ENCODE results near the gene TMEM198.

TMEM198 gene

DNA sequence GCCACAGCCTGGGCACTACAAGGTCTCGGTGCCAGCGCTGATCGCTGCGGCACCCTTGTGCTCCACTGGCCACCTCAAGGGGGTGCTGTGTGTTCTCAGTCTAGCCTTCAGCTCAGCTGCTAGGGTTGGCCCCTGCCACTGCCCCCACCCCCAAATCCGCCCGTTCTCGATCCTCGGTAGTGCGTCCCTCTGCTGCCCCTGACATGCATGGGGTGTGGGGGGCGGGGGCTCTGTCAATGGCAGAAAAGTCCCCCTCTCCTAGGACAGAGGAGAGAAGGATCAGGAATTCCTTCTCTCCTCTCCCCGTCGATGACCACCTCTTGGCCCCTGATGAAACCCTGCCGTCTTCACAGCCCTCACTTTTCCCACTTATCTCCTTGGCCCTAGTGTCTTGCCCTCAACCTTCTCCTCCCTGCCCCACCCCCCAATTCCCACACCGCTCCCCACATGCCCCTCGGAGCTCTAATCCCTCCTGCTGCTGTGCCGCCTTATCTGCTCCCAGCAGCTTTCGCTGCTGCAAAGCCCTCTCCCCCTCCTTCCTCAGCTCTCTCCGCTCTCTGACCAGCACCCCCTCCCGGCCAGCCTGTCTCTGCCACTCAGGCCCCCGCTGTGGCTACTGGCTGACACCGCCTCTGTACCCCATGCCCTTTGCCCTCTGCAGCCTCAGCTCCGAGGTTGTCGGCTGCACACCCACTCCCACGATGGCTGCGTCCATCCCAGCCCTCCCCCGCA lies 33.9 kb upstream of the TMEM198 start:
- peak; percentile 23 to 43 for DNase-seq

- DNase-seq = no peak
Measured at GRCh38 chr2:219510512-219511135, 33.2 kb upstream of the TMEM198 start.

DNA sequence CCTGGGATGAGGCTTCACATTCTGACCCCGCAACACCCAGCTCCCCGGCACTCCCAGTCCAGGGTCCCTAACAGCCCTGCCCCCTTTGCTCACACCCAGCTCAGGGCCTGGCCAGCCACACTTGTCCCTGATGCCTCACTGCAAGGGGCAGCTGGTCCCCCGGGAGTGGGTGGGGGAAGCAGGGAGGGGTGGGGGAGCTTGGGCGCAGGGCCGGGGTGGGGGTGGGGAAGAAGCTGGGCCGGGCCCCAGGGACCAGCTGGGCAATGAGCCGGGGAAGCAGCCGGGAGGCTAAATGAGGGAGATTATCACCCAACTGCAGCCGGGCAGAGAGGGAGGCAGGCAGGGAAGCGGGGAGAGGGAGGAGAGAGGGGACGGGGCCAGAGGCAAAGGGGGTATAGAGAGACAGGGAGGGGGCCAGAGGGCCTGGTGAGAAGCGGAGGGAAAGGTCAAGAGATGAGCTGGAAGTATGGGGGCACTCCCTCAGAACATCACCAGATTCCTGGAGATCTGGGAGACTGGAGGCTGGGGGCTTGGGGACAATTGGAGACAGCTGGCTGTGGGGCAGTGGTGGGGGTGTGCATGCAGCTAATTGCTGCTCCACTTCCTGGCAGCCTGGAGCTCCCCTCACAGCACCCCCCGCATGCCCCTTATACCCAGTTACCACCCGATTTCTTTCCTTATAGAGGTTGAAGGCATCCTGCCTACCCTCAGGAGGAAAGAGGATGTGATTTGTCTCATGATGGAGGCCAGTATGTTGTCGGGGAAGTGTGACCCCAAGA lies 32.1 kb upstream of the TMEM198 start:
- DNase-seq = no peak

DNA sequence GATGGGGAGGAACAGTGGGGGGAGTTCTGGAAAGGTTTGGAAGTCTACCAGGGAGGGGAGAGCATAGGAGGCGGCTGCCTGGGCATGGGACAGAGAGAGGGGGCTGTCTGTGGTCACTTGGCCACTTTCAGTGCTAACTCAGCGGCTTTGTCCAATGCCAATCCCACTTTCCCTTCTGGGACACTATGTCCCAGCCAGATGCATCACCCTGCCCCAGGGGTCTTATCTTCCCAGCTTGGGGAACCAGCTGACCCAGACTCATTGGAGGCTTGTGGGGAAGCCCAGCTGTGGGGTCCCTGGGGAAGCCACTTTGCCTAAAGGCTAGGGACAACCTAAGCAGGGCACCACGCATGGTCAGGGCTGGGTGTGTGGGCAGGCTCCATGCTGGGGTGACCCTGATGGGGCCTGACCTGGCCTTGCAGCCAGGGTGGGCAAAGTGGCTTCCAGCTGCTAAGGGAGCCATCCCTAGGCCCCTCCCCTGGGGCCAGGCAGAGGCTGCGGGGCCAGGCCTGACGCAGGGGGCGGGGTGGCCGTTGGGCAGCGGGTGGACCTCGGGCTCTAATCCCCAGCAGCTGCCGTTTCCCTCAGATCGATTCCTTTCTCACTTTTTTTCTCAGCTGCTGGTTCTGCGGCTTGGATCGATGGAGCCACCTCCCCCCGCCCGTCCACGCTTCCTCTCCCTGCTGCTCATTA lies 31.2 kb upstream of the TMEM198 start:
- DNase-seq = no peak

GRCh38 chr2:219513787-219514186 lies 30.0 kb upstream of the TMEM198 start:
- no peak for DNase-seq

- DNase-seq = no peak
Measured at GRCh38 chr2:219514196-219514761, 29.5 kb upstream of the TMEM198 start, which contains the start of gene ASIC4. ASIC4 (plus strand) TSS chr2:219514482; CDS start chr2:219514725, 243 bp downstream.

DNA sequence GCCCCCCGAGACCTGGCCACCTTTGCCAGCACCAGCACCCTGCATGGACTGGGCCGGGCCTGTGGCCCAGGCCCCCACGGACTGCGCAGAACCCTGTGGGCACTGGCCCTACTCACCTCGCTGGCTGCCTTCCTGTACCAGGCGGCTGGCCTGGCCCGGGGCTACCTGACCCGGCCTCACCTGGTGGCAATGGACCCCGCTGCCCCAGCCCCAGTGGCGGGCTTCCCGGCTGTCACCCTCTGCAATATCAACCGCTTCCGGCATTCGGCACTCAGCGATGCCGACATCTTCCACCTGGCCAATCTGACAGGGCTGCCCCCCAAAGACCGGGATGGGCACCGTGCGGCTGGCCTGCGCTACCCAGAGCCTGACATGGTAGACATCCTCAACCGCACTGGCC lies 29.0 kb upstream of the TMEM198 start:
- no peak for DNase-seq

DNA sequence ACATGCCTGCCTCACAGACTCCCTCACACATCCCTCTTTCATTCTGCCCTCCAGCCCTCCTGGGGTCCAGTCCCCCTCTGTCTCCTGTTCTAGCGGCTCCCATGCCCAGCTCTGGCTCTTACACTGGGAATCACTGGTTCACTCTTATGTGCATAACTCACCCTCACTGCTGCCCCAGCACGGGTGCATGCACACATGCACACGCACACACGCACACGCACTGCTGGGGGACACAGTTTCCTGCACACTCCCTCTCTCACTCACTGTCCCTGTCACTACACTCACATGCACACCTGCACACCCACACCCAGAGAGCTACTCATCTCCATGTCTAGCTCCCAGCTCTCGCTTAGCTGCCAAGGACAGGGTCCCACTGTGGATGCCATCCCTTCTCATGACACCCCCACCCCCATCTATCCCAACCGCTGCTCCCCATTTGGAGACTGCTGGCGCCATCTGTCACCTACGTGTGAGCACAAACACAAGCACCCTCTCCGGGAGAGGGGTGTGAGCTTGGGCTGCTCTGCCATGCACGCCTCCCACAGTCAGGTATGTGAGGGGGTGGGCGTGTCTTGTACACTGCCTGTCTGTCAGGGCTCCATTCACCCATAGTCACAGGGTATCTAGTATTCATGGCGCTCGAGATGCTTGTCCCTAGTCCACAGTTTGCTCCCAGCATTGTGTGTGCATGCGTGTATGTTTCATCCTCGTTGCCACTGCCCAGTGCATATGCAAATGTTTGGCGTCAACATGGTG lies 27.8 kb upstream of the TMEM198 start:
- DNase-seq = no peak

GRCh38 chr2:219516888-219517287 lies 26.9 kb upstream of the TMEM198 start:
- no peak for DNase-seq

- no peak for DNase-seq
Measured at GRCh38 chr2:219517954-219518778, 25.7 kb upstream of the TMEM198 start.

DNA sequence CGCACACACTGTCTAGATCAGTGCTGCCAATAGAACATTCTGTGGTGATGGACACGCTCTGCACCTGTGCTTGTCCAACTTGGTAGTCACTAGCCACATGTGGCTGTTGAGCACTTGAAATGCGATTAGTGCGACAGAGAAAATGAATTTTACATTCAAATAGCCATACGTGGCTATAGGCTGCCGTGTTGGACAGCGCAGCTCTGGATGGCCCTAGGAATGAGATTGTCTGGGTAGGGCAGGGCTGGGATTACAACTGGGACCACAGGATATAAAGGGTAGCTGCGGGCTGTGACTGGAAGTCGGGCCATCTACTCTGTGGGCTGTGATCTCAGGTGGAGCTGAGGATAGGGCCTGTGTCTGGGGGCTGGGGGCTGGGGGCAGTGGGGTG lies 24.3 kb upstream of the TMEM198 start:
- DNase-seq = no peak

DNA sequence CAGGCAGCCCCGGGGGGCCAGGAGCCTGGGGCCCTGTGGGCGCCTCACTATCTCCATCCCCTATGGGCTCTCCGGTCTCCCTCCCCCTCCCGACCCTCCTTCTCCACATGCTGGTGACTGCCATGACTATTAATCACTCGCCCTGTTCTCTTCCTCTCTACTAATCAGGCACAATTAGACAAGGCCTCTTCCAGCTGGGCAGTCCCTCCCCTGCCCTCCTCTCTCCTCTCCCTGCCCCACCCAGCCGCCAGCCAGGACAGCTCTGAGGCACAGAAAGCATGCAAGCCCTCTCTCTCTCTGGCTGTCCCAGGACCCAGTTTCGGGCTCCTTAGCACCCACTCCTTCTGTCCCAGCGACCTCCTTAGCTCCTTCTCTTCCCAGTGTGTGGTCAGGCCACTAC lies 23.7 kb upstream of the TMEM198 start:
- DNase-seq = no peak

DNA sequence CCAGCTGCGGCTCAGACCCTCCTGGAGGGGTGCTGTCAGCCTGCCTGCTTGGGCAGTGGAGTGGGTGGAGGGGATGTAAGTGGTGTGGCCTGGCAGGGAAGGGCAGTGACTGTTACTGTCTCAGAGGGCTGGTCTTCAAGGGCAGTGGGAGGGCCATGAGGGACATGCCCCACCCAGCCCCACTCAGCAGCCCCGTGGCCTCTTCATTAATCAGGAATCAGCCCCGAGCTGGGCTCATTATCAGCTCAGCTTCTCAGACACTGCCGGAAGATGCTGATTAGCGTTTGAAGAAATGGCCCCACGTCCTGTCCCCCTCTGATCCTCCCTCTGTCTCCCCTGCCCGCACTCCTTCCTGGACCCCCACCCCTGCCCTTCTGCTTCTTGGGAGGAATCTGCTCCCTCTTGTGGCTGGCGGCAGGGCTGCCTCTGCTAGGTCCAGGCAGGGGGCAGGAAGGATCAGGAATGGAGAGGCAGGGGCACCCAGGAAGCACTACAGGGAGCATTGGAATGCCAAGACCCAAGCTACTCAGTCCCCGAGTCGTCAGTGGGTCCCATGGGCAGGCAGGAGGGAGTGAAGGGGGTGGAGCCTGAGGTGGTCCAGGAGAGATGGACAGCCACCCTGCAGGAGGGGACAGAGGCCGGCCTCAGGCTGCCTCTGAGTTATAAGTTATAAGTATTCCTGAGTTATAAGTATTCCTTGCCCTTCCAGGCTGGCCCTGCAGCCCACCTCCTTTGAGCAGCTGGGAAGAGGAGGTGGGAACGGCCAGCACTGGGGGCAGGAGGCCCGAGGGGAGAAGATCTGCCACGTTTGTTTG lies 22.6 kb upstream of the TMEM198 start:
- peak in 1 of 2 donors; percentile 20 for DNase-seq

DNA sequence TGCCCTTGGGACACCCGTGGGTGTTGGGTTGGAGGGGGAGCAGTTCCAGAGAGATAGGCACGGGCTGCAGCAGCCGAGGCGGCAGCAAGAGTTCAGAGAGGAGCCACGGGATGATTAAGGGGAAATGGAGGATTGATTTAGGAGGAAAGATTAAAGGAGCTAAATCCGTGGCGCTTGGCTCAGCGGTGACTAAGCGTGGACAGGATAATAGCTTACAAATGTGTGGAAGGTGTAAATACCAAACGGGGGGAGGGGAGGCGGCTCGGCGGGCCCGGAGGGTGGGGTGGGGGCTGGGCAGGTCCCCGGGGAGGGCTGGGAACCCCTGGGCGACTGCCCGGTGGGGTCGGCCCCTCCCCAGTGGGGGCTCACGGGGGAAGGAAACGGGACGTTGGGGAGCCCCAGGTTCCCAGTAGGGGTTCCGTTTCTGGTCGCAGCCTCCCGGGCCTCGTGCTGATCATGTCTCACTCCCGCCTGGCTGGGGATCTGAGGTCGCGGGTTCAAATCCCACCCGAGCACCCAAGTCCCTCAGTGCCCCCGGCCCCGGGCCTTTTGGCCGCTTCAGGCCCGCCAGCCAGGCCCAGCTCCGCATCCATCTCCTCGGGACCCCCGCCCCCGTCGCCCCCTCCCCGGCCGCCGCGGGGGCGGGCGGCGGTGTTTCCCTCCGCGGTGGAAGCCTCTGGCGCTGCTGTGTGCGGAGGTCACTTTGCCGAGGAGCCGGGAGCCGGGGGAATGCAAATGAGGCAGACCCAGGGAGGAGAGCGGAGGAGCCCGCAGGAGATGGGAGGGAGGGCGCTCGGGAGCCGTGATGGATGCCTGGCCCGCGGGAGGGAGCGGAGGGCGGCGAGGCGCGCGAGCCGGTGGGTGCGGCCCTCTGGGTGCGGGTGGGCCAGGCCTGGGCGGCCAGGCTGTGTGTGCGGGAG lies 21.5 kb upstream of the TMEM198 start:
- no peak for DNase-seq

- DNase-seq = no peak
Measured at GRCh38 chr2:219523031-219523671, 20.7 kb upstream of the TMEM198 start.

- DNase-seq = no peak
Measured at GRCh38 chr2:219524817-219525216, 19.0 kb upstream of the TMEM198 start.

DNA sequence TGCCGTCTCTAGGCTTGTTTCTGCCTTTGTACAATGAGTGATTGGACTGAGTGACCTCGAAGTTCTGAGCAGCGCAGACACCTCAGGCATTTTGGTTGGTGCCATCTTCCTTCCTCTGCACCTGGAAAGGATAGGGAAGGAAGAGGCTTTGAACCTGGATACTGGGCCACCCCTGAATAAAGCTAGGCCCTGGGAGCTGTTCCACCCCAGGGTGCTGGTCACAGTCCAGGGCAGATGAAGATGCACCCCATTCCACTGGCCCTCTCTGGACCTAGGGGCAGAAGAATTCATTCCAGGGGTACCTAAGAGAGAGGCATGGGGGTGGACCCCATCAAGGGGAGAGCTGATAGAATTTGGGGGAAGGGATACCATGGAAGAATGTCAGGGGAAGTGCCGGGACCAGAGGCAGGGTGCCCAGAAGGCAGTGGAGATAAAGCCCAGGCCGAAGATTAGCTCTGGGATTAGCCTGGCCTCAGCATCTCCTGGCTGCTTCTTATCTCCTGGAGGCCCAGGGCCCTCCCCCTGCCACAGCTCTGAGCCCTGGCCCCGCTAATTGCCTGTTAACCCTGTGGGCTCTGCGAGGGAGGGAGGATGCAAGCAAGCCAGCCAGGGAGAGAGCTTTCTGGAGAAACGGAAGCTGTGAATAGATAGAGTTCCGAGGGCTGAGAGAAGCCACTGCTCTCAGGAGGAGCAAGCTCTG lies 18.1 kb upstream of the TMEM198 start:
- DNase-seq = no peak
